B cell (primary cell): ENCODE results near the gene SRSF6. TPM values are rescaled to one million over a fixed set of nuclear protein-coding genes. Genes with fewer than 3 reads are reported as not detected.

Experiments used
- ATAC-seq: fragments of 200-7000 bp; cut with Tn5 transposase; one replicate; pipeline ENCODE4 v1.10.0; 2021; ENCODE audit warnings: low read depth, mild to moderate bottlenecking, moderate number of reproducible peaks, moderate library complexity
- CTCF ChIA-PET: fragments of 350-600 bp; sonication (Branson Sonifier 250); formaldehyde crosslinking; loops from one replicate; lab custom pipeline; 2021; ENCODE audit warnings: antibody characterized with exemption, inconsistent platforms; lab: Charles Lee
- POLR2A ChIA-PET: fragments of 350-600 bp; sonication (Branson Sonifier 250); formaldehyde crosslinking; loops from one replicate; lab custom pipeline; 2021; ENCODE audit warnings: antibody characterized with exemption; lab: Charles Lee
- DNase-seq: peaks from one replicate; pipeline ENCODE4 v3.0.0; 2013
- H2AFZ ChIP-seq: 2 replicates; pipeline ENCODE4 v1.6.1; 2012; ENCODE audit warnings: mild to moderate bottlenecking, low read depth, low read length; ENCODE audit not compliant: insufficient read depth, poor library complexity, severe bottlenecking
- H3K27ac ChIP-seq, 2 donors: 1 replicate in 1 of 2; 2 replicates in 1 of 2; pipeline ENCODE4 v1.5.1; 2012 to 2013; ENCODE audit warnings: low read length in 2 of 2, mild to moderate bottlenecking in 2 of 2, moderate library complexity in 1 of 2
- H3K27me3 ChIP-seq, 4 experiments: fragments of 200-600 bp in 1 of 4; sonication (generic) in 1 of 4; replicated peaks in 1 of 4; 1 replicate in 2 of 4; 2 replicates in 2 of 4; pipeline versions ENCODE4 v1.6.1 to v1.7.0; 2013 to 2016; ENCODE audit warnings: low read length in 3 of 4, mild to moderate bottlenecking in 2 of 4, mixed read lengths in 1 of 4, moderate library complexity in 1 of 4; ENCODE audit not compliant: insufficient read depth in 4 of 4, control insufficient read depth in 3 of 4; ENCODE audit errors: control extremely low read depth in 1 of 4
- H3K36me3 ChIP-seq, 2 experiments: replicated peaks in 1 of 2; 1 replicate in 1 of 2; 2 replicates in 1 of 2; pipeline versions ENCODE4 v1.6.1 to v1.7.1; 2013; ENCODE audit warnings: low read length in 1 of 2; ENCODE audit not compliant: insufficient read depth in 2 of 2, control insufficient read depth in 1 of 2; ENCODE audit errors: control extremely low read depth in 1 of 2, extremely low read depth in 1 of 2
- H3K4me1 ChIP-seq, 2 donors: fragments of 200-600 bp in 1 of 2; sonication (generic) in 1 of 2; 1 replicate in 1 of 2; 2 replicates in 1 of 2; pipeline versions ENCODE4 v1.5.1 to v1.6.1; 2013 to 2017; ENCODE audit warnings: low read length in 2 of 2; ENCODE audit not compliant: control insufficient read depth in 2 of 2, insufficient read depth in 2 of 2
- H3K4me2 ChIP-seq: replicated peaks from 2 replicates; pipeline ENCODE3; 2012; ENCODE audit warnings: mild to moderate bottlenecking, low read depth, low read length; ENCODE audit not compliant: poor library complexity, severe bottlenecking
- H3K4me3 ChIP-seq, 5 experiments: fragments of 200-600 bp in 1 of 5; sonication (generic) in 1 of 5; 1 replicate in 3 of 5; 2 replicates in 2 of 5; pipeline versions ENCODE4 v1.5.1 to v1.7.0; 2011 to 2016; ENCODE audit warnings: low read length in 4 of 5, mild to moderate bottlenecking in 4 of 5, low read depth in 2 of 5, control low read depth in 1 of 5, moderate library complexity in 1 of 5; ENCODE audit not compliant: insufficient read depth in 1 of 5; ENCODE audit errors: control extremely low read depth in 1 of 5, extremely low read depth in 1 of 5
- H3K79me2 ChIP-seq: fragments of 200-600 bp; sonication (generic); one replicate; pipeline ENCODE4 v1.6.0; 2016; ENCODE audit warnings: low read length; ENCODE audit not compliant: control insufficient read depth, insufficient read depth
- H3K9ac ChIP-seq: fragments of 200-600 bp; sonication (generic); 2 replicates; pipeline ENCODE4 v1.6.1; 2017; ENCODE audit warnings: mild to moderate bottlenecking, low read length, moderate library complexity
- H3K9me3 ChIP-seq, 3 donors: one replicate each; pipeline versions ENCODE4 v1.6.1 to v1.7.1; 2013; ENCODE audit warnings: low read length in 2 of 3; ENCODE audit not compliant: control insufficient read depth in 2 of 3, insufficient read depth in 1 of 3; ENCODE audit errors: control extremely low read depth in 1 of 3
- H4K20me1 ChIP-seq: 2 replicates; pipeline ENCODE4 v1.6.0; 2012; ENCODE audit warnings: mild to moderate bottlenecking, low read length; ENCODE audit not compliant: insufficient read depth, control insufficient read depth, poor library complexity, severe bottlenecking
- H3K27ac Mint-ChIP-seq: one replicate; pipeline ENCODE4 v1.8.0; 2021; ENCODE audit warnings: mixed read lengths
- H3K27me3 Mint-ChIP-seq: one replicate; pipeline ENCODE4 v1.8.0; 2021; ENCODE audit warnings: mixed read lengths
- H3K4me1 Mint-ChIP-seq: one replicate; pipeline ENCODE4 v1.8.0; 2021; ENCODE audit warnings: mixed read lengths
- H3K4me3 Mint-ChIP-seq: one replicate; pipeline ENCODE4 v1.8.0; 2021; ENCODE audit warnings: mixed read lengths
- H3K9me3 Mint-ChIP-seq: one replicate; pipeline ENCODE4 v1.8.0; 2022; ENCODE audit warnings: mixed read lengths; ENCODE audit not compliant: insufficient read depth
- CTCF ChIP-seq: fragments of 200-600 bp; IDR thresholded peaks from one replicate; pipeline ENCODE4 v1.8.0; 2022; ENCODE audit warnings: antibody characterized with exemption, mild to moderate bottlenecking
- EZH2 ChIP-seq: IDR thresholded peaks from 2 replicates; pipeline ENCODE4 v1.6.1; 2012; ENCODE audit warnings: borderline replicate concordance, low read depth, mild to moderate bottlenecking, moderate library complexity, low read length; ENCODE audit not compliant: insufficient read depth, poor library complexity, severe bottlenecking
- WGBS: methylation state at CpG from one replicate; pipeline ENCODE4 v1.1.5; 2013; ENCODE audit warnings: missing lambda C conversion rate; ENCODE audit not compliant: insufficient coverage; 5-methylcytosine and 5-hydroxymethylcytosine counted together
- intact Hi-C: fragments of 100-400 bp; cut with micrococcal nuclease; formaldehyde crosslinking; loops from one replicate; pipeline ENCODE4 v1.10.0; 2022
- polyA plus RNA-seq: library from polyadenylated mRNA; depleted of rRNA; stranded (reverse); fragments of >200 nt; gene quantifications from 2 replicates; pipeline ENCODE4 v1.2.3, GENCODE V29; 2012
- total RNA-seq, 2 donors: library from RNA; stranded (reverse); fragments of 120-200 nt in 1 of 2; gene quantifications; 1 replicate in 1 of 2; 2 replicates in 1 of 2; pipeline versions ENCODE4 v1.2.3 to v1.2.4, GENCODE V29; 2013 to 2022

SRSF6 gene
- total and polyA plus RNA-seq, 2 donors (not counting 1 experiment from before 2014, with no cell fraction given), result 201 to 296 TPM

DNA sequence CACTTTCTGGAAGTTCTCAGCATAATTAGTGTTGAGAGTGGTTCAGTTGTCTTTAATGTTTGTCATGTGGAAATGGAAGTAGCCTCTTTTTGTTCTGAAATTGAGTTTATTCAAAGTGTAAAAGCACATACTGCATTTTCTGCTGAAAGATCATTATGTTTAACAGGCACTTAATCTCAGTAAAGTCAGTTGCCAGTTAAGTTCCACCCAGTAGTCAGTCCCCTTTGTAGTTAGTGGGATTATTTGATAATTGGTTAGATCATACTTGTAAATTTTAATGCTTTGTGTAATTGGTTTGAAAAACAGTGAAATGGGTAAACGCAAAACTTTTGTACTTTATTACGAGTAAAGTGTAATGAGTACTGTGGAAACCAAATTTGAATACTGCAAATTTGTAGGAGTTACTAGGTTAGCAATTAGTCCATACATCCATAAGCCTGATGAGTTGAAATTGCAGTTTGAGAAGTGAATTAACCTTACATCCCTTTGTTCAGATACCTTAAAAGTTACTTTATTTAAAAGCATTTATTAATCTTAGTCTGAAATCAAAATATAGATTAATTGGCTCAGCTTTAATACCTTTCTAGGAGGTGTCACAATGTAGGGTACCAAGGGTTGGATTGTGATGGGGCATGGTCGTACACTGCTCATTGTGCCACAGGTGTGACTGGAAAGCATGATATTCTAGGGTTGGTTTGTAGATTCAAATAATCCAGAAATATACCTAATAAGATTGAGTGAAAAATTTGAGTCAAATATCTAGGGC is 4.4 kb downstream of the SRSF6 start:
- Histone ChIP-seq H3K4me3 (no peak overlapping the region), H3K9me3 (no peaks in the 10 kb centered on the region), H4K20me1 (peaks cover 74% of the 10 kb centered on the region), H3K4me1 (peaks cover 6% of the 10 kb centered on the region in 2 donors), H3K27ac (no peak overlapping the region), H3K36me3 (peaks cover 17 to 76% of the 10 kb centered on the region in 2 experiments), H3K79me2 (peaks cover 33% of the 10 kb centered on the region), H3K4me2 (no peak overlapping the region), H3K9ac (no peak overlapping the region), H3K27me3 (no peaks in the 10 kb centered on the region), H2AFZ (no peak overlapping the region)
- POLR2A ChIA-PET, result no interaction called here
- no peak for DNase-seq
- Mint-ChIP-seq H3K4me3 (no peak overlapping the region), H3K4me1 (peaks cover 32% of the 10 kb centered on the region), H3K27ac (no peak overlapping the region), H3K27me3 (no peaks in the 10 kb centered on the region), H3K9me3 (no peaks in the 10 kb centered on the region)
- ATAC-seq, result no peak
- no peak for TF ChIP-seq CTCF
- no peak for TF ChIP-seq EZH2
- CTCF ChIA-PET, result interaction anchor here (0.8 to 1.2 kb wide), 3 partner anchors 13 to 728 kb away, joined by 3 to 6 read pairs (median 4); no protein-coding TSS in a partner anchor
- no CpG with 5 or more reads among the region's 3 CpGs for WGBS
- intact Hi-C loops, result no loop called here
